Activated T-cell treated with anti-CD3 and anti-CD28 coated beads for 24 hours (primary cell): ENCODE measurements around the gene JCAD.
"Not testable (repeated sequence)": the region's sequence is repeated elsewhere in the genome, so short reads cannot be mapped to it uniquely, and the experiment has no call there.

Experiments used
- DNase-seq: peaks from one replicate; pipeline ENCODE4 v3.0.0-alpha.2; 2020; ENCODE audit warnings: low read depth

Gene JCAD

GRCh38 chr10:29982997-29983648 is 76.3 kb downstream of the JCAD start:
- no peak for DNase-seq

GRCh38 chr10:29981510-29981909 is 77.9 kb downstream of the JCAD start:
- DNase-seq, result no peak

GRCh38 chr10:29980084-29980483 is 79.3 kb downstream of the JCAD start:
- DNase-seq, result no peak

- not testable (repeated sequence) for DNase-seq
Measured at GRCh38 chr10:29979421-29979779, 80.0 kb downstream of the JCAD start.

- DNase-seq, result no peak
Measured at GRCh38 chr10:29977171-29977570, 82.2 kb downstream of the JCAD start.

- DNase-seq, result no peak
Measured at GRCh38 chr10:29976134-29976533, 83.3 kb downstream of the JCAD start.

GRCh38 chr10:29974773-29975172 is 84.6 kb downstream of the JCAD start:
- no peak for DNase-seq

GRCh38 chr10:29973921-29974320 is 85.5 kb downstream of the JCAD start:
- no peak for DNase-seq

- DNase-seq, result no peak
Measured at GRCh38 chr10:29970576-29970975, 88.8 kb downstream of the JCAD start.

- no peak for DNase-seq
Measured at GRCh38 chr10:29970012-29970396, 89.4 kb downstream of the JCAD start.

- no peak for DNase-seq
Measured at GRCh38 chr10:29969255-29970011, 90.0 kb downstream of the JCAD start.

GRCh38 chr10:29968585-29968984 is 90.8 kb downstream of the JCAD start:
- no peak for DNase-seq

GRCh38 chr10:29966269-29966668 is 93.1 kb downstream of the JCAD start:
- no peak for DNase-seq
